OCI-LY1 (cell line): ENCODE data around the gene BICDL1.
A peak's percentile ranks its signal among the peaks of the same experiment; 100 is the strongest.

Experiments
- H2AFZ ChIP-seq: fragments of 200-600 bp; sonication (generic), shearing (Covaris generic); 2 replicates; pipeline ENCODE4 v1.6.0; 2014; ENCODE audit warnings: antibody characterized with exemption, mild to moderate bottlenecking, low read length
- H3F3A ChIP-seq: fragments of 200-600 bp; sonication (generic), shearing (Covaris generic); 2 replicates; pipeline ENCODE4 v1.6.0; 2014; ENCODE audit warnings: mild to moderate bottlenecking, antibody characterized with exemption, low read length, moderate library complexity; ENCODE audit not compliant: insufficient read depth
- H3K27ac ChIP-seq: fragments of 200-600 bp; sonication (generic); 2 replicates; pipeline ENCODE4 v1.5.1; 2014; ENCODE audit warnings: low read length, mixed run types, mild to moderate bottlenecking, low read depth; ENCODE audit not compliant: poor library complexity, severe bottlenecking
- H3K27me3 ChIP-seq: fragments of 200-600 bp; sonication (generic); 2 replicates; pipeline ENCODE4 v1.6.0; 2014; ENCODE audit warnings: antibody characterized with exemption, mild to moderate bottlenecking, low read length, moderate library complexity; ENCODE audit not compliant: insufficient read depth
- H3K36me3 ChIP-seq: fragments of 200-600 bp; sonication (generic); 2 replicates; pipeline ENCODE4 v1.6.1; 2014; ENCODE audit warnings: mild to moderate bottlenecking, antibody characterized with exemption, low read length, moderate library complexity, mixed read lengths; ENCODE audit not compliant: insufficient read depth
- H3K4me1 ChIP-seq: fragments of 200-600 bp; sonication (generic); 2 replicates; pipeline ENCODE4 v1.5.1; 2014; ENCODE audit warnings: mild to moderate bottlenecking, low read length, moderate library complexity; ENCODE audit not compliant: insufficient read depth, severe bottlenecking
- H3K4me2 ChIP-seq: fragments of 200-600 bp; sonication (generic), shearing (Covaris generic); 2 replicates; pipeline ENCODE4 v1.6.1; 2014; ENCODE audit warnings: low read length
- H3K4me3 ChIP-seq: fragments of 200-600 bp; sonication (generic); 2 replicates; pipeline ENCODE4 v1.5.1; 2014; ENCODE audit warnings: low read length, low read depth, mild to moderate bottlenecking, mixed read lengths; ENCODE audit not compliant: poor library complexity, severe bottlenecking
- H3K79me2 ChIP-seq: fragments of 200-600 bp; shearing (Covaris generic); 2 replicates; pipeline ENCODE4 v1.6.1; 2016; ENCODE audit warnings: mixed run types, low read length, mixed read lengths; ENCODE audit not compliant: insufficient read depth
- H3K9ac ChIP-seq: fragments of 200-600 bp; sonication (generic), shearing (Covaris generic); 2 replicates; pipeline ENCODE4 v1.6.1; 2014; ENCODE audit warnings: mild to moderate bottlenecking, low read length, mixed read lengths
- H3K9me2 ChIP-seq: fragments of 200-600 bp; sonication (generic), shearing (Covaris generic); 2 replicates; pipeline ENCODE4 v1.6.1; 2014; ENCODE audit warnings: low read depth, mild to moderate bottlenecking, low read length, mixed read lengths
- H3K9me3 ChIP-seq: fragments of 200-600 bp; shearing (Covaris generic); 2 replicates; pipeline ENCODE4 v1.6.1; 2014; ENCODE audit warnings: low read length, mixed read lengths
- H4K20me1 ChIP-seq: fragments of 200-600 bp; sonication (generic), shearing (Covaris generic); 2 replicates; pipeline ENCODE4 v1.6.0; 2016; ENCODE audit warnings: mild to moderate bottlenecking, low read length; ENCODE audit not compliant: insufficient read depth
- EZH2 ChIP-seq: fragments of 200-600 bp; sonication (generic), shearing (Covaris generic); IDR thresholded peaks from 2 replicates; pipeline ENCODE4 v1.8.0; 2017; ENCODE audit warnings: borderline replicate concordance, mixed run types, mild to moderate bottlenecking, antibody characterized with exemption, low read length, moderate library complexity, mixed read lengths
- TF ChIP-seq, protein P1 (sequence below): fragments of 200-600 bp; sonication (generic), shearing (Covaris generic); IDR thresholded peaks from 2 replicates; pipeline ENCODE4 v1.5.1; 2017; ENCODE audit warnings: mild to moderate bottlenecking, antibody characterized with exemption, low read length, moderate library complexity, mixed read lengths

The BICDL1 gene

DNA sequence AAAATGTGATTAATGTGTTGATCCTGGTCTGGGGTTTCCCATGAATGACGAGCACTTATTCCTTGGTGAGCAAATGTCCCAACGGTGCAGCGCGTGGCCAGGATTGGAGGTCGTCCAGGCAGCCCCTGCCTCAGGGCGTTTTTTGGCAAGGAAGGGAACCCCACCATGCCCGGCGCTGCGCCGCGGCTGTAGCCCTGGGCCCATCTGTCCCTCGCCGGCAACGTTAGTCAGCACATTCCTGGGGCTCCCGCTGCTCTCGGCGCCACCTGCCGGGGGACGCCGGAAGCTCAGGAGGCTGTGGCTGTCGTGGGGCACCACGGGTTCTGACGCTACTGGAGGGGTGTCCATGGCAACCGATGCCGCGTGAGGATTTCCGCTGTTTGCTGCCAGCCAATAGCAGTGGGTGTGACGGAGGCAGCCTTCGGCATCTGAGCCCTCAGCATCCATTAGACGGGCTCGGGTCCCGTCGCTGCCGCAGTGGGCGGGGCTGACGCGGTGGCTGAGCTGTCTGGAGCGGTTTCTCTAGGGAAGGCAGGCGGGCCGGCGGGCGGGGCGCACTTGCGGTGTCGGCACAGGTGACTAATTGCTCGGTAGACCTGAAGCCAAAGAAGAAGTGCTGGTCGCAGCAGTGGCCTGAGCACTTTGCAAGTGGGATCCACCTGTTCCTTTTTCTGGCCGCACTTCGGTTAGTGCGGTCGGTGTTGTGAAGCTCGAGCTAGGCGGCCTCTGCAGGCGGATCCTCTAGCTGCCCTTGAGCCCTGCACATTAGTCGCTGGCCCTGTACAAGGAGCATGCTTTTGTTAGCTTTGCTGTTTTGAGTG, 98.0 kb downstream of the BICDL1 start:
- H3K9me3 ChIP-seq = no peaks in the 10 kb centered on the region
- H3K4me1 ChIP-seq = peaks cover 27% of the 10 kb centered on the region
- no peak overlapping the region for H2AFZ ChIP-seq
- H3K27me3 ChIP-seq = no peaks in the 10 kb centered on the region
- peak overlapping the region; percentile 78 for H3K27ac ChIP-seq
- no peaks in the 10 kb centered on the region for H3K9me2 ChIP-seq
- peaks cover 15% of the 10 kb centered on the region for H3K36me3 ChIP-seq
- TF ChIP-seq EZH2 = no peak
- TF ChIP-seq, protein P1, sequence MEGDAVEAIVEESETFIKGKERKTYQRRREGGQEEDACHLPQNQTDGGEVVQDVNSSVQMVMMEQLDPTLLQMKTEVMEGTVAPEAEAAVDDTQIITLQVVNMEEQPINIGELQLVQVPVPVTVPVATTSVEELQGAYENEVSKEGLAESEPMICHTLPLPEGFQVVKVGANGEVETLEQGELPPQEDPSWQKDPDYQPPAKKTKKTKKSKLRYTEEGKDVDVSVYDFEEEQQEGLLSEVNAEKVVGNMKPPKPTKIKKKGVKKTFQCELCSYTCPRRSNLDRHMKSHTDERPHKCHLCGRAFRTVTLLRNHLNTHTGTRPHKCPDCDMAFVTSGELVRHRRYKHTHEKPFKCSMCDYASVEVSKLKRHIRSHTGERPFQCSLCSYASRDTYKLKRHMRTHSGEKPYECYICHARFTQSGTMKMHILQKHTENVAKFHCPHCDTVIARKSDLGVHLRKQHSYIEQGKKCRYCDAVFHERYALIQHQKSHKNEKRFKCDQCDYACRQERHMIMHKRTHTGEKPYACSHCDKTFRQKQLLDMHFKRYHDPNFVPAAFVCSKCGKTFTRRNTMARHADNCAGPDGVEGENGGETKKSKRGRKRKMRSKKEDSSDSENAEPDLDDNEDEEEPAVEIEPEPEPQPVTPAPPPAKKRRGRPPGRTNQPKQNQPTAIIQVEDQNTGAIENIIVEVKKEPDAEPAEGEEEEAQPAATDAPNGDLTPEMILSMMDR = peak; percentile 93
- no peaks in the 10 kb centered on the region for H3K79me2 ChIP-seq
- peaks cover 7% of the 10 kb centered on the region; the same call in 1 of the 2 replicates for H3F3A ChIP-seq
- H4K20me1 ChIP-seq = no peaks in the 10 kb centered on the region
- peak overlapping the region; percentile 65 for H3K4me2 ChIP-seq
- peak overlapping the region; percentile 38 for H3K4me3 ChIP-seq
- peak overlapping the region; percentile 51 for H3K9ac ChIP-seq

DNA sequence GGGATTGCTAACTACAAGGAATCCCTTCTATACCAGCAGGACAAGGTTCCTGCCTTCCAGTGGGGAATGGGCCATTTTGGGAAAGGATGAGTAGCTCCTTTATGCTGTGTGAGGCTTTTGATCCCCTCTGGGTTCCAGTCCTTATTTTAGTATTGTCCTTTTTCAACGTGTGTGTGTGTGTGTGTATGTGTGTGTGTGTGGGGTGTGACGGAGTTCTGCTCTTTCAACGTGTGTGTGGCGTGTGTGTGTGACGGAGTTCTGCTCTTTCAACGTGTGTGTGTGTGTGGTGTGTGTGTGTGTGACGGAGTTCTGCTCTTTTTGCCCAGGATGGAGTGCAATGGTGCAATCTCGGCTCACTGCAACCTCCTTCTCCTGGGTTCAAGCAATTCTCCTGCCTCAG, 100.1 kb downstream of the BICDL1 start:
- Histone ChIP-seq H3K36me3 (peaks cover 20% of the 10 kb centered on the region; the same call in 1 of the 2 replicates), H3K27me3 (no peaks in the 10 kb centered on the region), H3K4me1 (peaks cover 35% of the 10 kb centered on the region), H3F3A (peaks cover 7% of the 10 kb centered on the region; the same call in 1 of the 2 replicates), H3K27ac (peak overlapping the region; percentile 35), H3K79me2 (no peaks in the 10 kb centered on the region), H3K4me3 (no peak overlapping the region), H3K9me2 (no peaks in the 10 kb centered on the region), H4K20me1 (no peaks in the 10 kb centered on the region), H3K9me3 (no peaks in the 10 kb centered on the region), H3K9ac (no peak overlapping the region), H3K4me2 (no peak overlapping the region), H2AFZ (no peak overlapping the region)
- TF ChIP-seq EZH2 = no peak
- TF ChIP-seq, protein P1 = no peak

DNA sequence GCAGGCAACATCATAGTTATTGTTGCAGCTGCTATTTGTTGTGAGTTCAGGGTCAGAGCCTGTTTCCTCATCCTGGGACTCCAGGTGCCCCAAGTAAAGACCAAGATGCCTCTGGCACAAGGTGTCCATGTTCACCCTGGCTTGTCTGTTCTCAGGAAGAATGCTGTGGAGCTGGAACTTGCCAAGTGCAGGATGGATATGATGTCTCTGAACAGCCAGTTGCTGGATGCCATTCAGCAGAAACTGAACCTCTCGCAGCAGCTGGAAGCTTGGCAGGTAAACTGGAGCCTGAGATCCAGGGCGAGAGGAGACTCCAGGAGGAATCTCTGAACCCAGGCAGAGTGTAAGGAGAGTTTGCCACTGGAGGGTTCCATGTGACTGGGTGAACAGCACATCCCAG, 100.8 kb downstream of the BICDL1 start:
- Histone ChIP-seq H3F3A (peaks cover 7% of the 10 kb centered on the region; the same call in 1 of the 2 replicates), H3K27me3 (no peaks in the 10 kb centered on the region), H4K20me1 (no peaks in the 10 kb centered on the region), H3K4me1 (peaks cover 42% of the 10 kb centered on the region), H3K4me2 (no peak overlapping the region), H3K27ac (peak overlapping the region; percentile 35), H2AFZ (no peak overlapping the region), H3K9me3 (no peaks in the 10 kb centered on the region), H3K9me2 (no peaks in the 10 kb centered on the region), H3K36me3 (peaks cover 24% of the 10 kb centered on the region; the same call in 1 of the 2 replicates), H3K79me2 (no peaks in the 10 kb centered on the region), H3K4me3 (no peak overlapping the region), H3K9ac (no peak overlapping the region)
- TF ChIP-seq, protein P1 = no peak
- no peak for TF ChIP-seq EZH2
